MM.1S (cell line): ENCODE results near the gene CDC20B.

Experiments
- CTCF ChIP-seq: fragments of 300-600 bp; sonication (generic); IDR thresholded peaks from 2 replicates; pipeline ENCODE4 v1.5.1; 2016; ENCODE audit warnings: antibody characterized with exemption, low read length, mixed read lengths
- EZH2 ChIP-seq: fragments of 300-600 bp; sonication (generic); optimal IDR thresholded peaks from 2 replicates; pipeline ENCODE3; 2017; ENCODE audit warnings: low read depth, mild to moderate bottlenecking, antibody characterized with exemption, low read length, mixed read lengths

DNA sequence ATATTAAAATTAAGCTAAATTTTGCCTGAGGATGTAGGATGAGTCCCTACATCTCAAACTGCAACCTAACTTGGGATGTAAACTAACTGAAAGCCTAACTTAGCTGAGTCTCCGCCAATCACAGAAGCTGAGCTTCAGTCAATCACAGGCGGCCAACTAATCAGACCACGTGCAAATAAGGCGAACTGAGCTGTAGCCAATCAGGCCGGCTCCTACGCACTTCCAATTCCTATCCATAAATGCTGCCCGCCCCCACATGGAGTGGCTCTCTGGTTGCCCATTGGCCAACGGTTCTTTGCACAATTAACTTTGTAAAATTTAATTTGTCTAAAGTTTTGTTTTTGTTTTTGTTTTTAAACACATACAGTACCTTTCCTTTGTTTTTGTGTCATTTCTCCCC lies 26.9 kb downstream of the CDC20B start:
- TF ChIP-seq CTCF: no peak
- TF ChIP-seq EZH2: no peak
